Measurements from ENCODE around the gene SHB. TPM values are rescaled to one million over a fixed set of nuclear protein-coding genes. Genes with fewer than 3 reads are reported as not detected.

Gene SHB
- total RNA-seq, 4 donors from 2014 or later: 17.7 to 31.4 (median 24.2) TPM

DNA sequence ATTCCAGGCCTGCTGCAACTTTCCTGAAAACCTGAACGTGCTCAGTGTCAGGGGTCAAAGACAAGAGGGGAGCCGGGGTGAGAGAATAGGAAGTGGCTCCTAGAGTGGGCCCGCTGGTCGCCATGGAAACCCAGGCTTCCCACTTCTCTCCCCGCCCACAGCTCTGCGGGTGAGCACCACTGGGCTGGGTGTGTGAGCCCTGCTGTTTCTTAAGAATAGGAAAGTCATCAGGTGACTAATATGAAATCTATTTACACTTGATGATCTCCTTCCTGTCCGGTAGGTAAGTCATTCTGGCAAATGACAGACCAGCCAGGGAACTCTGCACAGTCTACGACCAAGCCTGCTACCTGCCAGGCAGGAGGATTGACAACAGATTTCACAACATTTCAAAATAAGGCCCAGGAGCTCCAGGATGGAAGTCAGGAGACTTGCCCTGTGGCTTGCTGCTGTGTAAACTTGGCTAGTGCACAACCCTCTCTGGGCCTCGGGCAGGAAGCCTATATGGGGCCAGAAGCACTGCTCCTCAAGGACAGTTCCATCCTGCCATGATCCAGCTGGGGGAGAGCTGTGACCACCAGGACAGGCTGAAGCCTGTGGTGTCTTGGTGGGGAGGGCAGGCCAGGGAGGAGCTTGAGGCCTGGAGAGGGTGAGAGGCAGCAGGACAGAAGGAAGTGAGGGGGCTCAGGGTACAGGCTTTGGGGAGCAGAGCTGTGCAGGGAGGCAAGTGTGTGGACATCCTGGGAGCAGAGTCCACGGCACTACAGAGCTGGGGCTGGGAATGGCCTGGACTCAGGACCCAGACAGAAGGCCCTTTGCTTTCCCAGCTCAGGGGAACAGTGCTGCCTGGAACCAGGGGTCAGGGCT lies 60.6 kb downstream of the SHB start:
- no peak for DNase-seq
- Histone ChIP-seq H3K36me3 (peaks cover 0 to 23% (median 0%) of the 10 kb centered on the region in 3 donors), H3K27me3 (no peaks in the 10 kb centered on the region), H3K4me1 (peaks cover 46 to 83% (median 50%) of the 10 kb centered on the region in 3 donors), H3K4me3 (no peak overlapping the region), H3K27ac (peak overlapping the region; percentile 73 to 87 (median 79)), H3K9me3 (no peaks in the 10 kb centered on the region)
- intact Hi-C loops (cut with DNase I): no loop called here
- TF ChIP-seq POLR2A (IDR thresholded peaks at IDR 0.05): no peak
- 24 to 40% methylated on average over 1 to 5 of the region's 10 CpGs for WGBS, 2 donors

DNA sequence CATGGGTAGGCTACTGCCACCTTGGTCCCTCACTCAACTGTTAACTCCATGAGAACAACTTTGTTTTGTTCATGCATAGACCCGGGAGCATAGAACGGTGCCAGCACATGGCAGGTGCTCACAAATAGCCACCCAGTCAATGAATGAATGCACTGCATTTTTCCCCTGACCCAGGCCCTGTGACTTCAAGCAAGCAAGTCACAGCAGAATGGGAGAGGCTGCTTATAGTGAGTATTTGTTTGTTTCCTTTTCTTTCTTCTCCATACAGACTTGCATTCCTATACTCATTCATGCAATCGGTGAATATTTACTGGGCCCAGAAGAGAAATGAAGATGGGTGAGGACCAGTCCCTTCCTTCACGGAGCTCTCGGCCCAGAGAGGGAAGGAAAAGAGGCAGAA lies 62.0 kb downstream of the SHB start:
- Histone ChIP-seq H3K36me3 (peaks cover 0 to 10% (median 0%) of the 10 kb centered on the region in 3 donors), H3K4me1 (peaks cover 46 to 83% (median 50%) of the 10 kb centered on the region in 3 donors), H3K4me3 (no peak overlapping the region), H3K27ac (peak overlapping the region; percentile 73 to 87 (median 74)), H3K9me3 (no peaks in the 10 kb centered on the region), H3K27me3 (no peaks in the 10 kb centered on the region)
- intact Hi-C loops (cut with DNase I): no loop called here
- TF ChIP-seq POLR2A (IDR thresholded peaks at IDR 0.05): no peak
- TF ChIP-seq, protein P1, sequence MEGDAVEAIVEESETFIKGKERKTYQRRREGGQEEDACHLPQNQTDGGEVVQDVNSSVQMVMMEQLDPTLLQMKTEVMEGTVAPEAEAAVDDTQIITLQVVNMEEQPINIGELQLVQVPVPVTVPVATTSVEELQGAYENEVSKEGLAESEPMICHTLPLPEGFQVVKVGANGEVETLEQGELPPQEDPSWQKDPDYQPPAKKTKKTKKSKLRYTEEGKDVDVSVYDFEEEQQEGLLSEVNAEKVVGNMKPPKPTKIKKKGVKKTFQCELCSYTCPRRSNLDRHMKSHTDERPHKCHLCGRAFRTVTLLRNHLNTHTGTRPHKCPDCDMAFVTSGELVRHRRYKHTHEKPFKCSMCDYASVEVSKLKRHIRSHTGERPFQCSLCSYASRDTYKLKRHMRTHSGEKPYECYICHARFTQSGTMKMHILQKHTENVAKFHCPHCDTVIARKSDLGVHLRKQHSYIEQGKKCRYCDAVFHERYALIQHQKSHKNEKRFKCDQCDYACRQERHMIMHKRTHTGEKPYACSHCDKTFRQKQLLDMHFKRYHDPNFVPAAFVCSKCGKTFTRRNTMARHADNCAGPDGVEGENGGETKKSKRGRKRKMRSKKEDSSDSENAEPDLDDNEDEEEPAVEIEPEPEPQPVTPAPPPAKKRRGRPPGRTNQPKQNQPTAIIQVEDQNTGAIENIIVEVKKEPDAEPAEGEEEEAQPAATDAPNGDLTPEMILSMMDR (IDR thresholded peaks at IDR 0.05): no peak
- no peak for DNase-seq
- WGBS, 2 donors: 75 to 79% methylated on average over 3 to 5 of the region's 5 CpGs

DNA sequence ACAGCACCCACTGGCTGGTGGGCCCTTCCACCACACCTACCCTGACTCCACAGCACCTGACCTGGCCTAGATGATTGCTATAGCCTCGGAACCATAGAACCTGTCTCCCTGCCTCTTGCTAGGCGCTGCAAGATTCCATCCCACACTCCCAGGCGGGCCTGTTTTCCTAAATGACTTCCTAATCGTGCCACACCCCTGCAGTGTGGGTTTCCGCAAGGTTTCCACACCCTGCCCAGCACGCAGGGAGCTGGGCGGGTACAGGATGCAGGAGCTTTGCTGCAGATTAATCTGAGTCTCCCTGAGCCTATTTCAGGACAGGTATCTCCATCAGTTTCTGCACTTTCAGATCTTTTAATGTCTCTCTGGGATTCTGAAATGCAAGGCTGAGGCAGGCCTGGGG lies 62.9 kb downstream of the SHB start:
- no peak for DNase-seq
- peaks cover 45 to 75% (median 50%) of the 10 kb centered on the region in 3 donors for H3K4me1 ChIP-seq
- 28 to 37% methylated on average over 6 to 7 of the region's 7 CpGs for WGBS, 2 donors
- H3K9me3 ChIP-seq: no peaks in the 10 kb centered on the region
- H3K27me3 ChIP-seq: no peaks in the 10 kb centered on the region
- TF ChIP-seq POLR2A (IDR thresholded peaks at IDR 0.05): no peak
- TF ChIP-seq, protein P1 (IDR thresholded peaks at IDR 0.05): no peak
- H3K4me3 ChIP-seq: no peak overlapping the region
- intact Hi-C loops (cut with DNase I): no loop called here
- peaks cover 0 to 17% (median 0%) of the 10 kb centered on the region in 3 donors for H3K36me3 ChIP-seq
- peak overlapping the region; percentile 73 to 87 (median 74) for H3K27ac ChIP-seq

- intact Hi-C loops (cut with DNase I): no loop called here
- Histone ChIP-seq H3K36me3 (peaks cover 0 to 27% (median 0%) of the 10 kb centered on the region in 3 donors), H3K4me1 (peaks cover 39 to 67% (median 53%) of the 10 kb centered on the region in 3 donors), H3K4me3 (no peak overlapping the region), H3K27me3 (no peaks in the 10 kb centered on the region), H3K27ac (peak overlapping the region; percentile 57 to 87 (median 74)), H3K9me3 (no peaks in the 10 kb centered on the region)
- DNase-seq: no peak
- TF ChIP-seq, protein P1 (IDR thresholded peaks at IDR 0.05): no peak
- TF ChIP-seq POLR2A (IDR thresholded peaks at IDR 0.05): no peak
- 84 to 87% methylated on average over 9 to 11 of the region's 12 CpGs for WGBS, 2 donors
Measured at GRCh38 chr9:38004809-38005560, 64.0 kb downstream of the SHB start.

GRCh38 chr9:38003946-38004808 lies 64.8 kb downstream of the SHB start:
- intact Hi-C loops (cut with DNase I): no loop called here
- H3K27me3 ChIP-seq: no peaks in the 10 kb centered on the region
- H3K36me3 ChIP-seq: peaks cover 0 to 27% (median 0%) of the 10 kb centered on the region in 3 donors
- WGBS, 2 donors: 85 to 90% methylated on average over 4 to 12 of the region's 17 CpGs
- H3K4me3 ChIP-seq: no peak overlapping the region
- peaks cover 34 to 67% (median 53%) of the 10 kb centered on the region in 3 donors for H3K4me1 ChIP-seq
- no peak overlapping the region for H3K27ac ChIP-seq
- DNase-seq: no peak
- TF ChIP-seq, protein P1 (IDR thresholded peaks at IDR 0.05): no peak
- no peak for TF ChIP-seq POLR2A (IDR thresholded peaks at IDR 0.05)
- H3K9me3 ChIP-seq: no peaks in the 10 kb centered on the region
